MM.1S (cell line): ENCODE results near the gene MAFF.

ENCODE experiments used
- DNase-seq: peaks from one replicate; pipeline ENCODE4 v3.0.0-alpha.2; 2015
- H2AFZ ChIP-seq: fragments of 300-600 bp; sonication (generic); 2 replicates; pipeline ENCODE4 v1.6.0; 2016; ENCODE audit warnings: antibody characterized with exemption, low read length
- H3F3A ChIP-seq: fragments of 300-600 bp; sonication (generic); 2 replicates; pipeline ENCODE4 v1.6.1; 2016; ENCODE audit warnings: mild to moderate bottlenecking, antibody characterized with exemption, low read length, moderate library complexity, mixed read lengths; ENCODE audit not compliant: insufficient read depth
- H3K27ac ChIP-seq: fragments of 300-600 bp; sonication (generic); 2 replicates; pipeline ENCODE4 v1.5.1; 2016; ENCODE audit warnings: mild to moderate bottlenecking, low read length
- H3K27me3 ChIP-seq: fragments of 300-600 bp; sonication (generic); replicated peaks from 2 replicates; pipeline ENCODE4 v1.6.0; 2016; ENCODE audit warnings: low read length; ENCODE audit not compliant: insufficient read depth
- H3K36me3 ChIP-seq: fragments of 300-600 bp; sonication (generic); replicated peaks from 2 replicates; pipeline ENCODE4 v1.6.1; 2016; ENCODE audit warnings: mild to moderate bottlenecking, low read length, mixed read lengths; ENCODE audit not compliant: insufficient read depth
- H3K4me1 ChIP-seq: fragments of 300-600 bp; sonication (generic); 2 replicates; pipeline ENCODE4 v1.6.1; 2016; ENCODE audit warnings: low read length, mixed read lengths
- H3K4me2 ChIP-seq: fragments of 300-600 bp; sonication (generic); 2 replicates; pipeline ENCODE4 v1.6.0; 2016; ENCODE audit warnings: low read depth, low read length
- H3K4me3 ChIP-seq: fragments of 300-600 bp; sonication (generic); 2 replicates; pipeline ENCODE4 v1.5.1; 2016; ENCODE audit warnings: low read length, mixed read lengths
- H3K79me2 ChIP-seq: fragments of 300-600 bp; sonication (generic); 2 replicates; pipeline ENCODE4 v1.6.1; 2016; ENCODE audit warnings: mixed run types, low read length, mixed read lengths
- H3K9ac ChIP-seq: fragments of 300-600 bp; sonication (generic); 2 replicates; pipeline ENCODE4 v1.6.1; 2016; ENCODE audit warnings: low read length, mixed read lengths
- H3K9me2 ChIP-seq: fragments of 300-600 bp; sonication (generic); replicated peaks from 2 replicates; pipeline ENCODE4 v1.6.1; 2016; ENCODE audit warnings: mild to moderate bottlenecking, low read length, mixed read lengths; ENCODE audit not compliant: insufficient read depth
- H3K9me3 ChIP-seq: fragments of 300-600 bp; sonication (generic); replicated peaks from 2 replicates; pipeline ENCODE4 v1.6.1; 2016; ENCODE audit warnings: mild to moderate bottlenecking, low read length, mixed read lengths; ENCODE audit not compliant: insufficient read depth
- H4K20me1 ChIP-seq: fragments of 300-600 bp; sonication (generic); 2 replicates; pipeline ENCODE4 v1.6.1; 2016; ENCODE audit warnings: mild to moderate bottlenecking, low read length, moderate library complexity, mixed read lengths; ENCODE audit not compliant: insufficient read depth
- CTCF ChIP-seq: fragments of 300-600 bp; sonication (generic); IDR thresholded peaks from 2 replicates; pipeline ENCODE4 v1.5.1; 2016; ENCODE audit warnings: antibody characterized with exemption, low read length, mixed read lengths
- EZH2 ChIP-seq: fragments of 300-600 bp; sonication (generic); optimal IDR thresholded peaks from 2 replicates; pipeline ENCODE3; 2017; ENCODE audit warnings: low read depth, mild to moderate bottlenecking, antibody characterized with exemption, low read length, mixed read lengths
- EZH2phosphoT487 ChIP-seq: fragments of 300-600 bp; sonication (generic); IDR thresholded peaks from 2 replicates; pipeline ENCODE4 v1.6.1; 2018; ENCODE audit warnings: antibody characterized with exemption, low read length

Gene MAFF

DNA sequence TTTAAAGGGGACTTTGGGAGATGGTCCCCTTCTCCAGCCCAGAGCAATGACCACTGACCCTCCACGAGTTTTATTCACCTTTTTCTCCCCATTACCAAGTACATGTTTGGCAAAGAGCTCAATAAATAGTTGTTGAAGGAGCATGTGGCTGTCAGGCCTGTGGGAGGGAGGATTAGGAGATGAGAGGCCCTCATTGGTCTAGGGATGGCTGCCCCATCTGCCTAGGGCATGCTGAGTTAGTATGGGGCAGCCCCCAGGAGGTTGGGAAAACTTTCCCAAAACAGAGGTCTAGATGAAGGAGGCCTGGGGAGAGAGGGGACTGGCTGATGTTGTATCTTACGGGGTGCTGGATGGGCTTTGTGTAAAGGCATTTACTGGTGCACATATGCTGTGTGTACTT lies 10.6 kb downstream of the MAFF start:
- Histone ChIP-seq H3K79me2 (peaks cover 65% of the 10 kb centered on the region), H3K4me1 (peaks cover 14% of the 10 kb centered on the region), H3K27ac (no peak overlapping the region), H3K4me3 (no peak overlapping the region), H3K9me3 (no peaks in the 10 kb centered on the region), H3K36me3 (no peaks in the 10 kb centered on the region), H3K9me2 (no peaks in the 10 kb centered on the region), H2AFZ (no peak overlapping the region), H3K9ac (no peak overlapping the region), H4K20me1 (no peaks in the 10 kb centered on the region), H3K27me3 (no peaks in the 10 kb centered on the region), H3F3A (peaks cover 12% of the 10 kb centered on the region; the same call in 1 of the 2 replicates), H3K4me2 (no peak overlapping the region)
- DNase-seq = no peak
- TF ChIP-seq EZH2 (no peak), CTCF (no peak), EZH2phosphoT487 (no peak)

GRCh38 chr22:38213319-38213989 lies 11.7 kb downstream of the MAFF start:
- Histone ChIP-seq H3K9me3 (no peaks in the 10 kb centered on the region), H3K27me3 (no peaks in the 10 kb centered on the region), H3K4me1 (peaks cover 22% of the 10 kb centered on the region), H3K36me3 (no peaks in the 10 kb centered on the region), H3K4me3 (peak overlapping the region; percentile 53), H3F3A (peaks cover 12% of the 10 kb centered on the region; the same call in 1 of the 2 replicates), H3K79me2 (peaks cover 55% of the 10 kb centered on the region), H3K9ac (peak overlapping the region; percentile 56; the same call in 1 of the 2 replicates), H2AFZ (no peak overlapping the region), H4K20me1 (no peaks in the 10 kb centered on the region), H3K9me2 (no peaks in the 10 kb centered on the region), H3K27ac (peak overlapping the region; percentile 42; the same call in 1 of the 2 replicates), H3K4me2 (peak overlapping the region; percentile 55)
- TF ChIP-seq EZH2phosphoT487 = no peak
- no peak for DNase-seq

- H3K4me3 ChIP-seq = peak overlapping the region; percentile 53
- no peak overlapping the region for H2AFZ ChIP-seq
- H3K27ac ChIP-seq = peak overlapping the region; percentile 42; the same call in 1 of the 2 replicates
- H3K4me2 ChIP-seq = peak overlapping the region; percentile 55
- H3K9me3 ChIP-seq = no peaks in the 10 kb centered on the region
- peaks cover 51% of the 10 kb centered on the region for H3K79me2 ChIP-seq
- no peak for DNase-seq
- peaks cover 13% of the 10 kb centered on the region; the same call in 1 of the 2 replicates for H3F3A ChIP-seq
- TF ChIP-seq CTCF (no peak), EZH2phosphoT487 (no peak), EZH2 (no peak)
- peaks cover 27% of the 10 kb centered on the region for H3K4me1 ChIP-seq
- no peaks in the 10 kb centered on the region for H4K20me1 ChIP-seq
- no peaks in the 10 kb centered on the region for H3K27me3 ChIP-seq
- H3K36me3 ChIP-seq = no peaks in the 10 kb centered on the region
- H3K9ac ChIP-seq = peak overlapping the region; percentile 56
- no peaks in the 10 kb centered on the region for H3K9me2 ChIP-seq
Measured at GRCh38 chr22:38213990-38214301, 12.2 kb downstream of the MAFF start.
